Mucosa of stomach (tissue), 1 donor: ENCODE data around the gene SPCS2.
"Not testable (repeated sequence)": the region's sequence is repeated elsewhere in the genome, so short reads cannot be mapped to it uniquely, and the experiment has no call there.

Experiments used
- H3K27me3 ChIP-seq: one replicate; pipeline ENCODE4 v1.7.0; 2013; ENCODE audit warnings: mild to moderate bottlenecking, low read length; ENCODE audit not compliant: control insufficient read depth, insufficient read depth
- H3K36me3 ChIP-seq: one replicate; pipeline ENCODE4 v1.7.0; 2013; ENCODE audit warnings: low read length; ENCODE audit not compliant: control insufficient read depth, insufficient read depth
- H3K4me1 ChIP-seq: one replicate; pipeline ENCODE4 v1.7.0; 2013; ENCODE audit warnings: mild to moderate bottlenecking, low read length; ENCODE audit not compliant: control insufficient read depth, insufficient read depth
- H3K4me3 ChIP-seq: one replicate; pipeline ENCODE4 v1.7.0; 2013; ENCODE audit warnings: low read length
- H3K9ac ChIP-seq: one replicate; pipeline ENCODE4 v1.7.0; 2013; ENCODE audit warnings: mild to moderate bottlenecking, low read length, moderate library complexity
- H3K9me3 ChIP-seq: one replicate; pipeline ENCODE4 v1.7.0; 2013; ENCODE audit warnings: mild to moderate bottlenecking, low read length, moderate library complexity; ENCODE audit not compliant: control insufficient read depth
- donor health status: Pancreatic carcinoma.

The SPCS2 gene

DNA sequence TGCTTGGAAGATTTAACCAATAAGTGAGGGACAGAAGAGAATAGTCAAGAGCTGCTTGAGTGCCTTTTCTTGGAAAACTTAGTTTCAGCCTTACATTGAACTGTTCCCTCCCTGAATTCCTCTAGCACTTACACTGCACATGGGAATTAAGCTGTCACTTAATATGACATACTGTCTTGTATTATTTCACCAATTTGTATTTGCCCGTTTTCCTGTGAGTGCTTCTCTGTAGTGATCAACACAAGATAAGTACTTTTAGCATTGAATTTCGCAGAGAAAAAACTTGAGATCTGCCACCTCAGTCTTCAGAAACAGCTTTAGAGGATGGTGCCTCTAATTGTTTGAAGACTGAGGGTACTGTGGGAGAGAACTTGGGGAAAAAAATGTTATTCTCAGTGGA, 3.7 kb downstream of the SPCS2 start:
- Histone ChIP-seq H3K9me3 (no peaks in the 10 kb centered on the region), H3K4me1 (peaks cover 17% of the 10 kb centered on the region), H3K36me3 (no peaks in the 10 kb centered on the region), H3K9ac (no peak overlapping the region), H3K27me3 (no peaks in the 10 kb centered on the region), H3K4me3 (no peak overlapping the region)

DNA sequence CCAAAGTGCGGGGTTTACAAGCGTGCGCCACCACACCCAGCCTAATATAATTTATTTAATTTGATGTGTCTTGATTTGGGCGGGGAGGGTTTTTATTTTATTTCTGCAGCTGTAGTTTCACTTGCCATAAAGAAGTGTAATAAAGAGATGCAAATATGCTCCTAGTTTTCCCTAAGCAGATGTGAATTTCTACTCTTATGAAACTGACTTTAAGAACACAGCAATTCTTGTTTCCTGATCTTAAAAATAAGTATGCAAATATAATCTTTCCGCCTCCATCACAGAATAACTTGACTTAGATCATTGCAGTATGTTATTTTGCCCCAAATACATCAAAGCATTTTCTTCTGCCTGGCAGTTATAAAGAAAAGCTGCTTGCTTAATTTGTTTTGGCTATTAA, 4.4 kb downstream of the SPCS2 start:
- H3K27me3 ChIP-seq, result no peaks in the 10 kb centered on the region
- H3K36me3 ChIP-seq, result no peaks in the 10 kb centered on the region
- no peak overlapping the region for H3K9ac ChIP-seq
- no peaks in the 10 kb centered on the region for H3K9me3 ChIP-seq
- no peak overlapping the region for H3K4me3 ChIP-seq
- peaks cover 17% of the 10 kb centered on the region for H3K4me1 ChIP-seq

DNA sequence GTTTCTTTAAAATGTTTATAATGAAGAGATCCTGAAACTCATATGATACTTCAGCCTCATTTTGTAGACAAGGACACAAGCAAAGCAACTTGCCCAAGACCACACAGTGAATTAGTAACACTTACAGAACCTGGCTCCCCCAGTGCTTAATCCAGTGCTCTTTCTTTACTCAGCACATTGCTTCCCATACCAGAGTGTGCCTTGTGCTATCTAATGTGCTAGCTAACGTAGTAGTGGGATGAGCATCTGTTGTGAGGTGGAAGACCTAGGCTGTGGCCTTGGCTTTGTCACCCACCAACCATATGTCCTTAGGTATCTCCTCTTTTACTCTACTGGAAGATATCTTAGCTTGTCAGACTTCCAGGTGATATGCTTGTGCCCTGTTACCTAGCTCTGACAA, 5.1 kb downstream of the SPCS2 start:
- Histone ChIP-seq H3K4me3 (no peak overlapping the region), H3K4me1 (peaks cover 17% of the 10 kb centered on the region), H3K9ac (no peak overlapping the region), H3K36me3 (no peaks in the 10 kb centered on the region), H3K27me3 (no peaks in the 10 kb centered on the region), H3K9me3 (no peaks in the 10 kb centered on the region)

DNA sequence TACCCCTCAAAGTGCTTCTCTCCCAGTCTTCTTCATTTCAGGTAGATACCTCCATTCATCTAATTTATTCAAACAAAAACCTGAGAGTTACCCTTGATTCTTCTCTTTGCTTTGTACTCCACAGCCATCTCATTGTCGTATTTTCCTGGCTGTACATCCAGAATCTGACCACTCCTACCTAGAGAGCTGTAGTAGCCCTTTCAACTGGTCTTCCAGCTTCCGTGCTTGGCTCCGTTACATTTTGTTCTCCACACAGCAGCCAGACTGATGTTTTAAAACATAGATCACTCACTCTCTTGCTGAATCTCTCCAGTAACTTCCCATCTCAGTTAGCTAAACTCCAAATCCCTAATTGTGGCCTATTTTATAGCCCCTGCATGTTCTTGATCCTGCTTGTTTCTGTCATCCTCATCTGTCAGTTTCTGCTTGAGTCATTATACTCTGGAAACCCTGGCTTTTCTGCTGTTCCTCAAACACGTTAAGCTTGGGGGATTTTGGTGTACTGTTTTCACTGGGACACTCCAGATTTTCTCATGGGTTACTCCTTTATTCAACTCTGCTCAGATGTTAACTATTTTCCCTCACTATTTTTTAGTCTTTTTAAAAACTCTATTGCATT, 7.4 kb downstream of the SPCS2 start:
- H3K9ac ChIP-seq, result no peak overlapping the region
- no peaks in the 10 kb centered on the region for H3K27me3 ChIP-seq
- H3K36me3 ChIP-seq, result no peaks in the 10 kb centered on the region
- peaks cover under 1% of the 10 kb centered on the region for H3K4me1 ChIP-seq
- H3K4me3 ChIP-seq, result no peak overlapping the region
- H3K9me3 ChIP-seq, result no peaks in the 10 kb centered on the region

DNA sequence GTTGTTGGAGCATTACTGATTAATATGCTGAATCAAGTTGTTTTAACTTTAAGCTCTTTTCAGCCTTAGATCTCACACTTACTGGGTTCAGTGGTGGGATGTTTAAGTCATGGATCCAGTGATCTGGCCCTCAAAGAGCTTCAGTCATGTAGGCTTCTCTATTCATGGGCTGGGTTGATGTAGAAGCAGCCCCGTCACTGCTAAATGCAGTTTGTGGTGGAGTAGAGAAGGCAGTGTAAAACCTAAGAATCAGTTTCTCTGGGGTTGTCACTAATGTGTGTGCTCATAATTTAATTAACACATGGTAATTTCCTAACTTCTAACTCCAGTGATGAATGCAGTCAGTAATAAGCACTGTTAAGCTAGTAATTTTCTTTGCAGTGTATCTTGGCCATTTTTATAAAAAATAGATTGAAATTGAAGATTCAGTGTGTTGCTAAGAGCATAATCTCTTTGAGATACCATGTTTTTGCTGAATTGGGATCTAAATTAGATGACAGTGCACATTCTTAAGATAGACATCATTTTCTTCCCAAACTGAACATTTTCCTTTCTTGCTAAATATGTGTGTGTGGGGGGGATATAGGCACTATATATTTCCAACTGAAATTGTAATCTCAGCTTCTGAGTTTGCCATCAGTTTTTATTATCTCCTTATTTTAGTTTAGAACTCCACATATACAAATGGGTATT, 9.0 kb downstream of the SPCS2 start:
- Histone ChIP-seq H3K4me3 (no peak overlapping the region), H3K9ac (no peak overlapping the region), H3K27me3 (no peaks in the 10 kb centered on the region), H3K9me3 (no peaks in the 10 kb centered on the region), H3K4me1 (peaks cover 4% of the 10 kb centered on the region), H3K36me3 (no peaks in the 10 kb centered on the region)

DNA sequence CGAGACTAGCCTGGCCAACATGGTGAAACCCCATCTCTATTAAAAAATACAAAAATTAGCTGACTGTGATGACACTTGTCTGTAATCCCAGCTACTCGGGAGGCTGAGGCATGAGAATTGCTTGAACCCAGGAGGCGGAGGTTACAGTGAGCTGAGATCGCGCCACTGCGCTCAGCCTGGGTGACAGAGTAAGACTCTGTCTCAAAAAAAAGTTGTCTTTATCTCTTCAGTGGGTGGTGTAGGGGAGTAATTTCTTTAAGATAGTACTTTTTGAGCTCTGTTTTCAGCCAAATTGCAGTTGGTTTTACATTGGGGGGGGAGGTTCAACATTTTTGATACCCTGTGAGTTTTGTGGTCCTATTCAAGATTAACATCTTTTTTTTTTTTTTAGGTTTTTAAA, 11.1 kb downstream of the SPCS2 start:
- H3K4me1 ChIP-seq, H3K9me3 ChIP-seq, H3K4me3 ChIP-seq, H3K36me3 ChIP-seq, H3K27me3 ChIP-seq, H3K9ac ChIP-seq: not testable (repeated sequence)

DNA sequence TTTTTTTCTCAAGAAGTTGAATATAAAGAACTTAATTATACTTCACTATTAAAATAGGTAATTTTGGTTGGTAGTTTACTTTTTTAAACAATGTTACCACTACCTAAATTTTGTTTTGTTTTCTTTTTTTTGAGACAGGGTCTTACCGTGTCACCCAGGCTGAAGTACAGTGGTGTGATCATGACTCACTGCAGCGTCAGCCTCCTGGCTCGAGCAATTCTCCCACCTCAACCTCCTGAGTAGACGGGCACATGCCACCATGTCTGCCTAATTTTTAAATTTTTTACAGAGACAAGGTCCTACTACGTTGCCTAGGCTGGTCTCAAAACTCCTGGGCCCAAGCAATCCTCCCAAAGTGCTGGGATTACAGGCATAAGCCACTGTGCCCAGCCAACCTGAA, 17.6 kb downstream of the SPCS2 start:
- Histone ChIP-seq H3K4me1 (peaks cover 4% of the 10 kb centered on the region), H3K9me3 (no peaks in the 10 kb centered on the region), H3K27me3 (no peaks in the 10 kb centered on the region), H3K9ac (no peak overlapping the region), H3K4me3 (no peak overlapping the region), H3K36me3 (peaks cover under 1% of the 10 kb centered on the region)

DNA sequence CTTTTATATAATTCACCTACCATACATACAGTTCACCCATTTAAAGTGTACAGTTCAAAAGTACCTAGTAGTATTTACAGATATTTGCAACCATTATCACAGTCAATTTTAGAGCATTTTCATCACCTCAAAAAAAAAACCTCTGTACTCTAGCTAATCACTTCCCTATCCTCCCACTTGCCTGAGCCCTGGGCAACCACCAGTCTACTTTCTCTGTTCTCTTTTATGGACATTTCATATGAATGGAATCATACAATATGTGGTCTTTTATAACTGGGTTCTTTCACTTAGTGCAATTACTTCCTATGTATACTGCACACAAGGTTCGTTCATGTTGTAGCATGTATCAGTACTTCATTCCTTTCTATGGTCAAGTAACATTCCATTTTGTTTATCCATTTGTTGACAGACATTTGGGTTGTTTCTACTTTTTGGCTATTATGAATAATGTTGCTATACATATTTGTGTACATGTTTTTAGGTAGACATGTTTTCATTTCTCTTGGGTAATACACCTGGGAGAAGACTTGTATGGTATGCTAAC, 21.9 kb downstream of the SPCS2 start:
- Histone ChIP-seq H3K4me3 (no peak overlapping the region), H3K9ac (no peak overlapping the region), H3K27me3 (no peaks in the 10 kb centered on the region), H3K36me3 (peaks cover 13% of the 10 kb centered on the region), H3K4me1 (no peaks in the 10 kb centered on the region), H3K9me3 (no peaks in the 10 kb centered on the region)

DNA sequence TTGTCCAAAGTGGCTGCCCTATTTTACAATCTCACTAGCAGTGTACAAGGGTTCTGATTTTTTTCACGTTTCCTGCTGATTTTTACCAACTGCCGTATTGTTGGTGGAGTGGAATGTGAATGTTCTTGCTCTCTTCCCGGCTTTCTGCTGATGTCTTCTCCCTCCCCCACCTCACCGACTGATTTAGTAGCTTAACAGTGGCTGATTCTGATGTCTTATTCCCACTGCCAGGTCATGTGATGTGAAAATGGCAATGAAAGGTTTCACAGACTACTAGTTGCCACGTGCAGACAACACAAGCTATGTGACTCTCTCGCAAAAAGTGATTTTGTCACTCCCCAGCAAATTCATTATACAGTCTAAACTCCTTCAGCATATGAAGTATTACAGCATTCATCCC, 22.4 kb downstream of the SPCS2 start:
- Histone ChIP-seq H3K27me3 (no peaks in the 10 kb centered on the region), H3K36me3 (peaks cover 13% of the 10 kb centered on the region), H3K4me3 (no peak overlapping the region), H3K9me3 (no peaks in the 10 kb centered on the region), H3K4me1 (no peaks in the 10 kb centered on the region), H3K9ac (no peak overlapping the region)

DNA sequence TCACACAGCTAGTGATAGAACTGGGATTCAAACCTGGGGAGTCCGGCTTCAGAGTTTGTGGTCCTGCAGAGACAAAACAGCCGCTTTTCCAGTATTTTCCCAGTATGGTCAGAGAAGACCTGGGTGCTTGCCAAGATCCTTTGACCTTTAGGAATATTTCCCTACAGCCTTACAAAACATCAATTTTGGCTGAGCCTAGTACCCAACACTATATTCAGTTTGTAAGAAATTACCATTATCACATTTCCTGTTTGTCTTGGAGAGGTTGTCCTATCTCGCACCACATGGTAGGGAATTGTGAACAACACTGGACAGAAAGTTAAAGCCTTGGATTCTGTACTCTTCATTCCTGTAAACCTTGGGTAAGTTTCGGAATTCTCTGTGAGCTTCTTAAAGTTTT, 29.0 kb downstream of the SPCS2 start:
- Histone ChIP-seq H3K9ac (no peak overlapping the region), H3K27me3 (no peaks in the 10 kb centered on the region), H3K4me1 (no peaks in the 10 kb centered on the region), H3K4me3 (no peak overlapping the region), H3K9me3 (no peaks in the 10 kb centered on the region), H3K36me3 (peaks cover 5% of the 10 kb centered on the region)

DNA sequence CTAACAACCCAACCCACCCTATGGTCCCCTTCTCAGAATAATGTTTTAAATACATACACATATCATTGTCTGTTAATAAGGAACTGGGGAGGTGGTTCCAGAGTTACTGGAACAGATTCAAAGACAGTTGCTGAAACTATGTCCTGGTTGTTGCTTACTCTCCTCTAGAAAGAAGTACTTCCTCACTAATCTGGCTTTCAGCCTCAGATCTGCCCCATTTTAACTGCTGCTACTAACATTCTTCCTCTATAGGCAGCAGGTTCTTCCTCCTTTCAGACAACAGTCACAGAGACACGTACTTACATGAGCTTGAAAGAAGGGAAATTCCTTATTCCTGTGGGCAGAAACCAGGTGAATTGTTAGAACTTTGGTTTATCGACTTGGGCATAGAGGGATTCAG, 31.6 kb downstream of the SPCS2 start:
- H3K9me3 ChIP-seq, result no peaks in the 10 kb centered on the region

DNA sequence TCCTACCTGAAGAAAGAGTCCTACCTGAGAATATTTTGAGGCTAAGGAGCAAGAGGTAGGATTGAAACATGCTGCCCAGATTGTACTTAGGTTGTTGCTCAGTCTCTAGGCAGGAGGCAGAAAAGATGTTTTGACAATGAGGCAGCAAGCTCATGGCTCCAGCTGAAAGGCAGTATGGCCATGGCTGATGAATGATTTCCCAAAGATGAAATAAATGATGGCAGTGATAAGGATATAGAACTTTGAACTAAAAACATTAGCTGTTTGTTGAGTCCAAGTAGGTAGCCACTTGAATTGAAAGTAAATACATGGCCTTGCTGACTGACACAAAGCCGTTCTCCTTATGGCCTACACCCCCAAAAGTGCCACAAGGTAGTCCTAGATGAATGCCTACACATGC, 32.8 kb downstream of the SPCS2 start:
- Histone ChIP-seq H3K9me3 (no peaks in the 10 kb centered on the region), H3K4me3 (no peak overlapping the region), H3K36me3 (no peaks in the 10 kb centered on the region), H3K4me1 (peaks cover 11% of the 10 kb centered on the region), H3K9ac (no peak overlapping the region), H3K27me3 (no peaks in the 10 kb centered on the region)

More for the DNA sequence above, 31.6 kb downstream of the SPCS2 start:
- Histone ChIP-seq H3K27me3 (no peaks in the 10 kb centered on the region), H3K36me3 (no peaks in the 10 kb centered on the region), H3K4me3 (no peak overlapping the region), H3K9ac (no peak overlapping the region), H3K4me1 (peaks cover 11% of the 10 kb centered on the region)
